IMR-90 (cell line): ENCODE measurements around the gene PTPN13. TPM values are rescaled to one million over a fixed set of nuclear protein-coding genes. Genes with fewer than 3 reads are reported as not detected.

Experiments used
- ATAC-seq: fragments of 200-7000 bp; cut with Tn5 transposase; 2 replicates; pipeline ENCODE4 v1.9.1; 2020; ENCODE audit warnings: low read depth, mild to moderate bottlenecking, moderate library complexity
- BruUV-seq: library from RNA; stranded (reverse); fragments of 400-500 nt; replicated peaks from 2 replicates; lab custom pipeline; 2021; lab: Mats Ljungman, UMichigan
- CTCF ChIA-PET: fragments of 300-600 bp; formaldehyde crosslinking; extraction: SDS; loops from one replicate; lab custom pipeline; 2021; ENCODE audit warnings: antibody characterized with exemption; lab: Yijun Ruan, JAX
- POLR2A ChIA-PET: fragments of 300-600 bp; sonication (Branson Sonifier 250); formaldehyde crosslinking; loops from one replicate; lab custom pipeline; 2022; ENCODE audit warnings: antibody characterized with exemption; ENCODE audit not compliant: unreplicated experiment; lab: Charles Lee
- DNase-seq: peaks from one replicate; pipeline ENCODE4 v3.0.0; 2013
- H2AFZ ChIP-seq: replicated peaks from 2 replicates; pipeline ENCODE3; 2013; ENCODE audit warnings: low read length, mild to moderate bottlenecking; ENCODE audit not compliant: poor library complexity
- H2AK5ac ChIP-seq: 2 replicates; pipeline ENCODE4 v1.6.1; 2013; ENCODE audit warnings: low read depth, low read length, inconsistent platforms
- H2AK9ac ChIP-seq: replicated peaks from 2 replicates; pipeline ENCODE3; 2013; ENCODE audit warnings: mild to moderate bottlenecking, low read depth, low read length, moderate library complexity; ENCODE audit not compliant: poor library complexity
- H2BK120ac ChIP-seq: 2 replicates; pipeline ENCODE4 v1.6.1; 2013; ENCODE audit warnings: low read depth, low read length, inconsistent platforms
- H2BK15ac ChIP-seq: 3 replicates; pipeline ENCODE4 v1.6.1; 2013; ENCODE audit warnings: low read depth, low read length, inconsistent platforms
- H2BK20ac ChIP-seq: 2 replicates; pipeline ENCODE4 v1.6.1; 2013; ENCODE audit warnings: low read depth, mild to moderate bottlenecking, inconsistent platforms, low read length, moderate library complexity
- H2BK5ac ChIP-seq: 2 replicates; pipeline ENCODE4 v1.6.1; 2013; ENCODE audit warnings: mild to moderate bottlenecking, low read depth, low read length, inconsistent platforms; ENCODE audit not compliant: poor library complexity, severe bottlenecking
- H3K14ac ChIP-seq: replicated peaks from 2 replicates; pipeline ENCODE4 v1.6.1; 2013; ENCODE audit warnings: low read depth, low read length, inconsistent platforms
- H3K18ac ChIP-seq: 2 replicates; pipeline ENCODE4 v1.6.1; 2013; ENCODE audit warnings: low read depth, low read length, control low read depth
- H3K23ac ChIP-seq: 2 replicates; pipeline ENCODE4 v1.6.1; 2013; ENCODE audit warnings: low read depth, low read length, inconsistent platforms
- H3K27ac ChIP-seq: 2 replicates; pipeline ENCODE4 v1.5.1; 2013; ENCODE audit warnings: mild to moderate bottlenecking, control low read depth, low read length; ENCODE audit not compliant: insufficient read depth
- H3K27me3 ChIP-seq: 2 replicates; pipeline ENCODE4 v1.6.1; 2013; ENCODE audit warnings: low read length; ENCODE audit not compliant: control insufficient read depth, insufficient read depth
- H3K36me3 ChIP-seq: 2 replicates; pipeline ENCODE4 v1.6.1; 2013; ENCODE audit warnings: low read length, mixed read lengths; ENCODE audit not compliant: control insufficient read depth, insufficient read depth
- H3K4ac ChIP-seq: 2 replicates; pipeline ENCODE4 v1.6.1; 2013; ENCODE audit warnings: low read depth, low read length, inconsistent platforms
- H3K4me1 ChIP-seq: 2 replicates; pipeline ENCODE4 v1.6.1; 2013; ENCODE audit warnings: low read length, mixed read lengths; ENCODE audit not compliant: control insufficient read depth, insufficient read depth
- H3K4me2 ChIP-seq: 2 replicates; pipeline ENCODE4 v1.6.1; 2013; ENCODE audit warnings: low read depth, mild to moderate bottlenecking, control low read depth, low read length, moderate library complexity
- H3K4me3 ChIP-seq: 2 replicates; pipeline ENCODE4 v1.5.1; 2013; ENCODE audit warnings: low read depth, mild to moderate bottlenecking, control low read depth, low read length, moderate library complexity; ENCODE audit not compliant: insufficient read depth
- H3K56ac ChIP-seq: 2 replicates; pipeline ENCODE4 v1.6.1; 2013; ENCODE audit warnings: low read length, inconsistent platforms; ENCODE audit not compliant: insufficient read depth; ENCODE audit errors: extremely low read depth
- H3K79me1 ChIP-seq, 2 experiments: 2 replicates each; pipeline ENCODE4 v1.6.1; 2013; ENCODE audit warnings: low read length in 2 of 2, inconsistent platforms in 1 of 2, low read depth in 1 of 2
- H3K9ac ChIP-seq: 2 replicates; pipeline ENCODE4 v1.6.1; 2013; ENCODE audit warnings: low read depth, low read length, control low read depth
- H3K9me1 ChIP-seq: 2 replicates; pipeline ENCODE4 v1.6.1; 2013; ENCODE audit warnings: low read length, inconsistent platforms; ENCODE audit not compliant: insufficient read depth
- H3K9me3 ChIP-seq: 2 replicates; pipeline ENCODE4 v1.6.1; 2013; ENCODE audit warnings: low read length; ENCODE audit not compliant: control insufficient read depth, insufficient read depth
- H4K20me1 ChIP-seq: 2 replicates; pipeline ENCODE4 v1.6.1; 2013; ENCODE audit warnings: low read length, inconsistent platforms; ENCODE audit not compliant: insufficient read depth
- H4K5ac ChIP-seq: 2 replicates; pipeline ENCODE4 v1.6.1; 2013; ENCODE audit warnings: mild to moderate bottlenecking, low read depth, low read length, control low read depth
- H4K8ac ChIP-seq, 2 experiments: 2 replicates each; pipeline ENCODE4 v1.6.1; 2013; ENCODE audit warnings: low read depth in 2 of 2, low read length in 2 of 2, control low read depth in 1 of 2, inconsistent platforms in 1 of 2
- H4K91ac ChIP-seq: 2 replicates; pipeline ENCODE4 v1.6.1; 2013; ENCODE audit warnings: low read depth, low read length, inconsistent platforms; ENCODE audit not compliant: insufficient read depth
- CHD1 ChIP-seq: IDR thresholded peaks from 2 replicates; pipeline ENCODE4 v1.6.1; 2012; ENCODE audit warnings: low read depth, low read length, improper control_type of control experiment
- FOS ChIP-seq: fragments of 150-350 bp; IDR thresholded peaks from 2 replicates; pipeline ENCODE4 v1.6.1; 2016; ENCODE audit warnings: low read depth, low read length
- MAFK ChIP-seq: IDR thresholded peaks from 2 replicates; pipeline ENCODE4 v1.6.1; 2012; ENCODE audit warnings: low read depth, low read length, improper control_type of control experiment
- MAZ ChIP-seq: IDR thresholded peaks from 2 replicates; pipeline ENCODE4 v1.6.1; 2012; ENCODE audit warnings: low read depth, mild to moderate bottlenecking, low read length, improper control_type of control experiment, moderate library complexity, borderline replicate concordance
- MXI1 ChIP-seq: IDR thresholded peaks from 2 replicates; pipeline ENCODE4 v1.6.1; 2012; ENCODE audit warnings: low read depth, mild to moderate bottlenecking, low read length, moderate library complexity, borderline replicate concordance
- NFE2L2 ChIP-seq: fragments of 150-350 bp; IDR thresholded peaks from 2 replicates; pipeline ENCODE4 v1.6.1; 2016; ENCODE audit warnings: low read depth, mild to moderate bottlenecking, low read length
- POLR2A ChIP-seq: IDR thresholded peaks from 2 replicates; pipeline ENCODE4 v1.6.1; 2012; ENCODE audit warnings: mild to moderate bottlenecking, low read depth, low read length
- RAD21 ChIP-seq: IDR thresholded peaks from 2 replicates; pipeline ENCODE4 v1.6.1; 2012; ENCODE audit warnings: low read length, improper control_type of control experiment
- USF2 ChIP-seq: fragments of 150-350 bp; IDR thresholded peaks from 2 replicates; pipeline ENCODE4 v1.6.1; 2017; ENCODE audit warnings: mild to moderate bottlenecking, antibody characterized with exemption, low read length, low read depth
- WGBS, 2 experiments: methylation state at CpG; one replicate each; pipeline versions ENCODE4 v1.1.5 to v1.1.7; 2013; ENCODE audit warnings: missing lambda C conversion rate in 2 of 2; ENCODE audit not compliant: insufficient read length in 1 of 2; ENCODE audit errors: extremely low coverage in 2 of 2; 5-methylcytosine and 5-hydroxymethylcytosine counted together
- dilution Hi-C: fragments of 300-500 bp; cut with HindIII; formaldehyde crosslinking; loops from one replicate; pipeline ENCODE4 v1.14.3; 2018; ENCODE audit warnings: low sequenced_read_pairs; ENCODE audit not compliant: unreplicated experiment
- in situ Hi-C: fragments of 300-500 bp; cut with MboI; formaldehyde crosslinking; loops from 3 replicates; pipeline ENCODE4 v1.14.3; 2019; ENCODE audit warnings: low sequenced_read_pairs, inconsistent platforms, mixed read lengths
- intact Hi-C: fragments of 100-400 bp; cut with micrococcal nuclease; formaldehyde crosslinking; loops from 2 replicates; pipeline ENCODE4 v1.10.0; 2022
- polyA plus RNA-seq, 3 experiments: library from polyadenylated mRNA; depleted of rRNA; stranded (reverse); fragments of >200 nt; gene quantifications; 2 replicates each; pipeline ENCODE4 v1.2.3, GENCODE V29; 2012; ENCODE audit warnings: low replicate concordance in 1 of 3
- total RNA-seq: library from RNA; depleted of rRNA; stranded (reverse); fragments of >200 nt; gene quantifications from 2 replicates; pipeline ENCODE4 v1.2.3, GENCODE V29; 2012

The PTPN13 gene
- total and polyA plus RNA-seq, 2 of the 4 experiments (the other 2 are of a cell fraction) = 7.7 to 29.0 TPM

DNA sequence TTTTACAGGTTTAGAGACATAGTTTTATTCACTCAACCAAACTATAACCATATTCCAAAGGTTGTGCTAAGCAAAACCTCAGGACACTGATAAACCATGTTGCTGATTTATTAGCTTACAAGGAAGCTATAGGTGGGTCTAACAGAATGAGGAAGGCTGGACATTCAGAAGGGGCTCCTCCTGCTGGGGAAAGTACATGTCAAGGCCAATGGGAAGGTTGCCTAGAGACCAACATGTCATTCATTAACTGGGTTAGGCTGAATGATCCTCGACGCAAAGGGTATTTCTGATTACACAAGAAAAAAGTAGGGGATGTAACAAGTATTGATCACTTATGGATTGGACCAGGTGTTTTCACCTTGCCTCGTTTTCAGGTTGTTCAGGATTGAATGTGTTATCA, 224.7 kb downstream of the PTPN13 start:
- POLR2A ChIA-PET = interaction anchor here (0.7 to 1.4 kb wide), 2 partner anchors 13 to 55 kb away, joined by 3 to 5 read pairs; no protein-coding TSS in a partner anchor
- 93% methylated on average over 2 of the region's 3 CpGs; no CpG with 5 or more reads in 1 of the 2 experiments for WGBS, 2 experiments
- BruUV-seq = no TSS peak

More for the DNA sequence above, 224.7 kb downstream of the PTPN13 start:
- Histone ChIP-seq H4K5ac (no peak overlapping the region), H3K9me3 (peaks cover 9% of the 10 kb centered on the region), H3K4me1 (peaks cover 4% of the 10 kb centered on the region), H2AFZ (no peak overlapping the region), H4K91ac (no peak overlapping the region), H2BK15ac (peak overlapping the region; percentile 81; the same call in 1 of the 3 replicates), H3K4me3 (no peak overlapping the region), H3K56ac (no peak overlapping the region), H2BK5ac (no peak overlapping the region), H3K27me3 (no peaks in the 10 kb centered on the region), H3K27ac (no peak overlapping the region), H4K8ac (peak overlapping the region in 1 of 2 experiments; percentile 39; a peak in 1 of 4 replicates), H4K20me1 (no peaks in the 10 kb centered on the region), H2AK9ac (no peak overlapping the region), H3K36me3 (peaks cover 9% of the 10 kb centered on the region), H3K9ac (no peak overlapping the region), H2BK20ac (peak overlapping the region; percentile 79; the same call in 1 of the 2 replicates), H3K14ac (no peak overlapping the region), H2BK120ac (peak overlapping the region; percentile 47; the same call in 1 of the 2 replicates), H3K18ac (no peak overlapping the region), H3K9me1 (no peaks in the 10 kb centered on the region), H3K79me1 (no peaks in the 10 kb centered on the region), H2AK5ac (peak overlapping the region; percentile 75; the same call in 1 of the 2 replicates), H3K23ac (no peak overlapping the region), H3K4me2 (no peak overlapping the region), H3K4ac (peak overlapping the region; percentile 55; the same call in 1 of the 2 replicates)
- in situ Hi-C loops (no loop called here), dilution Hi-C loops (no loop called here), intact Hi-C loops (no loop called here)
- no peak for TF ChIP-seq MAZ
- no peak for TF ChIP-seq NFE2L2
- no peak for TF ChIP-seq MAFK
- no peak for TF ChIP-seq MXI1
- TF ChIP-seq POLR2A = no peak
- no peak for TF ChIP-seq USF2
- no peak for TF ChIP-seq FOS
- no peak for TF ChIP-seq RAD21
- no peak for TF ChIP-seq CHD1
- no peak for DNase-seq
- no peak for ATAC-seq
- CTCF ChIA-PET = interaction anchor here (1.1 kb wide), 1 partner anchor 320 kb away, joined by 3 read pairs; no protein-coding TSS in a partner anchor
